Activated B cell treated with CpG ODN at 0.5 μM for 24 hours (primary cell): ENCODE data around the gene DTL. TPM values are rescaled to one million over a fixed set of nuclear protein-coding genes. Genes with fewer than 3 reads are reported as not detected.
"Not testable (repeated sequence)": the region's sequence is repeated elsewhere in the genome, so short reads cannot be mapped to it uniquely, and the experiment has no call there.

Experiments
- ATAC-seq: fragments of 200-7000 bp; cut with Tn5 transposase; one replicate; pipeline ENCODE4 v1.10.0; 2021; ENCODE audit warnings: low read depth, mild to moderate bottlenecking, moderate library complexity
- CTCF ChIA-PET: fragments of 350-600 bp; sonication (Branson Sonifier 250); formaldehyde crosslinking; loops from one replicate; lab custom pipeline; 2021; ENCODE audit warnings: antibody characterized with exemption; lab: Charles Lee
- POLR2A ChIA-PET: fragments of 350-600 bp; sonication (Branson Sonifier 250); formaldehyde crosslinking; loops from one replicate; lab custom pipeline; 2021; ENCODE audit warnings: antibody characterized with exemption; lab: Charles Lee
- DNase-seq: peaks from one replicate; pipeline ENCODE4 v3.0.0; 2022
- H3K27ac Mint-ChIP-seq: one replicate; pipeline ENCODE4 v1.8.0; 2020; ENCODE audit warnings: mixed read lengths
- H3K27me3 Mint-ChIP-seq: one replicate; pipeline ENCODE4 v1.8.0; 2021; ENCODE audit warnings: mixed read lengths
- H3K36me3 Mint-ChIP-seq: one replicate; pipeline ENCODE4 v1.8.0; 2021; ENCODE audit warnings: low read depth, mixed read lengths
- H3K4me1 Mint-ChIP-seq: one replicate; pipeline ENCODE4 v1.8.0; 2021; ENCODE audit warnings: mixed read lengths
- H3K4me3 Mint-ChIP-seq: one replicate; pipeline ENCODE4 v1.8.0; 2020; ENCODE audit warnings: mild to moderate bottlenecking, mixed read lengths
- H3K9me3 Mint-ChIP-seq: one replicate; pipeline ENCODE4 v1.8.0; 2020; ENCODE audit warnings: mixed read lengths
- intact Hi-C: fragments of 100-400 bp; cut with micrococcal nuclease; formaldehyde crosslinking; loops from one replicate; pipeline ENCODE4 v1.15.1; 2024
- total RNA-seq: library from RNA; stranded (reverse); gene quantifications from 2 replicates; pipeline ENCODE4 v1.2.3, GENCODE V29; 2022
- TF ChIP-seq, protein P1 (sequence below): fragments of 200-600 bp; IDR thresholded peaks from one replicate; pipeline ENCODE4 v1.8.0; 2022; ENCODE audit warnings: antibody characterized with exemption, mild to moderate bottlenecking

DTL gene
- total RNA-seq, 1 donor from 2014 or later = 5.0 TPM

DNA sequence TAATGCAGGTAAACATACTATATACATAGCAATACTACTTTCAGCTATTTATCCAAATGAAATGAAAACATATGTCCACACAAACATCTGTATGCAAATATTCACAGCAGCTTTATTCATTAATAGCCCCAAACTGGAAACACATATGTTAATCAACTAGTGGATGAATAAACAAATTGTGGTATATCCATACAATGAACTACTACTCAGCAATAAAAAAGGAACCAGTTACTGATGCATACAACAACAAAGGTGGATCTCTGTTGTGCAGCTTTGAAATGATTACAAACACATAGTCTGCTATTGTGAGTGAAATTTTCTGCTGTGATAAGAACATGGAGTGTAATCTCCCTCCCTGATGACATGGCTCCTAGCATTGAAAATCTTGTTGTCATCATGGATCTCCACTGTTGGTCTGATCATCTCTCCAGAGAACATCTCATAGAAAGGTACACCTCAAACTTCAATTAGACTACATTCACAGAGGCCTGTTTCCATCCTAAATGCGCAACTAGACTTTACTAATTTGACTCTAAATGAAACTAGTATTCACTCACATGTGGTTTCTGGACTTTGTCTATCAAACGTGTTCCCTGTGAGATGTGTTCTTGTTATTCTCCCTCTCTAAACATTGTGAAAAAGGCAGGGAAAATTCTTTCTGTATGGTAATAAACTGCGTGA is 10.9 kb upstream of the DTL start:
- DNase-seq = no peak
- no peak overlapping the region for H3K27ac Mint-ChIP-seq
- peaks cover 5% of the 10 kb centered on the region for H3K4me1 Mint-ChIP-seq
- TF ChIP-seq, protein P1, sequence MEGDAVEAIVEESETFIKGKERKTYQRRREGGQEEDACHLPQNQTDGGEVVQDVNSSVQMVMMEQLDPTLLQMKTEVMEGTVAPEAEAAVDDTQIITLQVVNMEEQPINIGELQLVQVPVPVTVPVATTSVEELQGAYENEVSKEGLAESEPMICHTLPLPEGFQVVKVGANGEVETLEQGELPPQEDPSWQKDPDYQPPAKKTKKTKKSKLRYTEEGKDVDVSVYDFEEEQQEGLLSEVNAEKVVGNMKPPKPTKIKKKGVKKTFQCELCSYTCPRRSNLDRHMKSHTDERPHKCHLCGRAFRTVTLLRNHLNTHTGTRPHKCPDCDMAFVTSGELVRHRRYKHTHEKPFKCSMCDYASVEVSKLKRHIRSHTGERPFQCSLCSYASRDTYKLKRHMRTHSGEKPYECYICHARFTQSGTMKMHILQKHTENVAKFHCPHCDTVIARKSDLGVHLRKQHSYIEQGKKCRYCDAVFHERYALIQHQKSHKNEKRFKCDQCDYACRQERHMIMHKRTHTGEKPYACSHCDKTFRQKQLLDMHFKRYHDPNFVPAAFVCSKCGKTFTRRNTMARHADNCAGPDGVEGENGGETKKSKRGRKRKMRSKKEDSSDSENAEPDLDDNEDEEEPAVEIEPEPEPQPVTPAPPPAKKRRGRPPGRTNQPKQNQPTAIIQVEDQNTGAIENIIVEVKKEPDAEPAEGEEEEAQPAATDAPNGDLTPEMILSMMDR = no peak
- peaks cover 2% of the 10 kb centered on the region for H3K9me3 Mint-ChIP-seq
- CTCF ChIA-PET = interaction anchor here (0.6 kb wide), 1 partner anchor 619 kb away, joined by 3 read pairs; no protein-coding TSS in a partner anchor
- no peak overlapping the region for H3K4me3 Mint-ChIP-seq
- H3K27me3 Mint-ChIP-seq = no peaks in the 10 kb centered on the region
- POLR2A ChIA-PET = no interaction called here
- intact Hi-C loops = no loop called here
- ATAC-seq = no peak
- peaks cover 25% of the 10 kb centered on the region for H3K36me3 Mint-ChIP-seq

DNA sequence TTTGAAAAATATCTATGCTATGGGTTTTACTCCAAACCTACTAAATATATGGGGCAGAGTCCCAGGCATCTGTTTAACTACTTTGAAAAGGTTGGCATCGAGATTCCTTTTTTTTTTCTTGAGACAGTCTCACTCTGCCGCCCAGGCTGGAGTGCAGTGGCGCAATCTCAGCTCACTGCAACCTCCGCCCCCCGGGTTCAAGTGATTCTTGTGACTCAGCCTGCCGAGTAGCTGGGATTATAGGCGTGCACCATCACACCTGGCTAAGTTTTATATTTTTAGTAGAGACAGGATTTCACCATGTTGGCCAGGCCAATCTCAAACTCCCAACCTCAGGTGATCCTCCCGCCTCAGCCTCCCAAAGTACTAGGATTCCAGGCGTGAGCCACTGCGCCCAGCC is 7.8 kb upstream of the DTL start:
- H3K9me3 Mint-ChIP-seq, H3K4me3 Mint-ChIP-seq, H3K27ac Mint-ChIP-seq, intact Hi-C loops, CTCF ChIA-PET, ATAC-seq, POLR2A ChIA-PET, DNase-seq, H3K27me3 Mint-ChIP-seq: not testable (repeated sequence)
- H3K4me1 Mint-ChIP-seq = peaks cover 30% of the 10 kb centered on the region
- peaks cover 32% of the 10 kb centered on the region for H3K36me3 Mint-ChIP-seq

DNA sequence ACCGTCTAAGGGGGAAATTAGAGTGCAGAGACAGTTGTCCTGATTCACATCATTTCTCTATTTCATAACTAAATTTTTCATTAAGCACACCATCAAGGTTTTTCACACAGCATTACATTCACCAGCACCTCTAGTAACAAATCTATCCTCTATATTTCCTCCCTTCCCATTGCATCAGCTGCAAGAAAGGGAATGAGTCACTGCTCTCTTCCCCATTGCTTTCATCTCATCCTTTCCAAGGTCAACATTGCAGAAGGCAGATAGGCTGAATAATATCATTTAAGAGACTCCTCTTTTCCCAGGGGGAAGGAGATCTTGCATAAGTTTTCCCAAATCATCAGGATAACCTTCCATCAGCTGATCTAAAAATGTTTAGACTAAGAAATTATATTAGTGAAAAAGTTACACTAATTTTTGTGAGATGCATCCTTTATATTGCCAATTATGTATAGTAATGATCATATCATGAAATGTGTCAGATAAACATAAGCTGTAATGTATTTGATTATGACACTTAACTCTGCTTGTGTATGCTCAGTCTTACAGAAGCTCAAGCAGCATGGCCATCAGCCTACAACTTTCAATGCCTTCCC is 4.5 kb upstream of the DTL start:
- intact Hi-C loops = loop anchor here (10.0 kb wide), 2 partner anchors 764 to 984 kb away; partner anchors contain the start of genes ANGEL2, NSL1 and TATDN3
- Mint-ChIP-seq H3K4me3 (no peak overlapping the region), H3K4me1 (peaks cover 55% of the 10 kb centered on the region), H3K27ac (no peak overlapping the region), H3K9me3 (no peaks in the 10 kb centered on the region), H3K36me3 (peaks cover 23% of the 10 kb centered on the region), H3K27me3 (no peaks in the 10 kb centered on the region)
- DNase-seq = no peak
- ChIA-PET POLR2A (no interaction called here), CTCF (interaction anchor here (0.7 to 0.9 kb wide), 2 partner anchors 12 to 350 kb away, joined by 3 to 5 read pairs; no protein-coding TSS in a partner anchor)
- no peak for ATAC-seq
- TF ChIP-seq, protein P1 = no peak

DNA sequence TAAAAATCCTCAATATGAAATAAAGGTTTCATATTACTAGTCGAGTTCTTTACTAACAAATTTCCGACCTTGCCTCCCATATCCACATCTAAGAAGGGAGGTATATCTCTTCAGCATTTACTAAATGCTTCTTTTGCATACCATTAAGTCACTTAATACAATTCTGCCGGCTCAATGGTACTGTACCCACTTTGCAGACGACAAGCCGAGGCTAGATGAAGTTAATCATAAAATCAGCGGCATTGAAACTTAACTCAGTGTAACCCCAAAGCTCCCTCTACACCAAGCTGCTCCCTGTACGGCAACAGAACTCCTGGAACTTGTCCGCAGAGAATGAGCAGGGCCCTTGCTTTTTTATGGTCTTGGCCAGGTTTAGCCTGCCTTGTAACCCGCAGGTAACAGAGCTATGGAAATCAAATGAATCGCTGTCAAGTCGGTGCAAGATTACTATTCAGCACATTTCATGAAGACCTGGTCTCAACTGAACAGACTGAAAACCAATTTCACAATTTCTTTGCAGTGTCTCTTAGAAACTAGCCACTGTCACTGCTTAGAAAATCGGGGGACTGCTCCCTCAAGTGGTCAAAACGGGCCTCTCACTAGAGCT is 929 bp upstream of the DTL start:
- ChIA-PET POLR2A (interaction anchor here (0.7 to 2.5 kb wide), 14 partner anchors 10 to 823 kb away, joined by 3 to 26 read pairs (median 6); partner anchors contain the start of genes FLVCR1, NEK2, PPP2R5A and SLC30A1), CTCF (interaction anchor here (0.7 to 3.1 kb wide), 19 partner anchors 15 to 757 kb away, joined by 3 to 44 read pairs (median 4); partner anchors contain the start of genes NSL1 and PACC1)
- TF ChIP-seq, protein P1 = no peak
- H3K27me3 Mint-ChIP-seq = no peaks in the 10 kb centered on the region
- H3K4me1 Mint-ChIP-seq = peaks cover 61% of the 10 kb centered on the region
- H3K4me3 Mint-ChIP-seq = peak overlapping the region; percentile 99
- no peak for ATAC-seq
- H3K27ac Mint-ChIP-seq = peak overlapping the region; percentile 99
- no peaks in the 10 kb centered on the region for H3K9me3 Mint-ChIP-seq
- no peak for DNase-seq
- peaks cover 21% of the 10 kb centered on the region for H3K36me3 Mint-ChIP-seq
- intact Hi-C loops = loop anchor here (1.0 to 10.0 kb wide), 14 partner anchors 22 to 980 kb away; partner anchors contain the start of genes ANGEL2, ATF3, LPGAT1 and NSL1

DNA sequence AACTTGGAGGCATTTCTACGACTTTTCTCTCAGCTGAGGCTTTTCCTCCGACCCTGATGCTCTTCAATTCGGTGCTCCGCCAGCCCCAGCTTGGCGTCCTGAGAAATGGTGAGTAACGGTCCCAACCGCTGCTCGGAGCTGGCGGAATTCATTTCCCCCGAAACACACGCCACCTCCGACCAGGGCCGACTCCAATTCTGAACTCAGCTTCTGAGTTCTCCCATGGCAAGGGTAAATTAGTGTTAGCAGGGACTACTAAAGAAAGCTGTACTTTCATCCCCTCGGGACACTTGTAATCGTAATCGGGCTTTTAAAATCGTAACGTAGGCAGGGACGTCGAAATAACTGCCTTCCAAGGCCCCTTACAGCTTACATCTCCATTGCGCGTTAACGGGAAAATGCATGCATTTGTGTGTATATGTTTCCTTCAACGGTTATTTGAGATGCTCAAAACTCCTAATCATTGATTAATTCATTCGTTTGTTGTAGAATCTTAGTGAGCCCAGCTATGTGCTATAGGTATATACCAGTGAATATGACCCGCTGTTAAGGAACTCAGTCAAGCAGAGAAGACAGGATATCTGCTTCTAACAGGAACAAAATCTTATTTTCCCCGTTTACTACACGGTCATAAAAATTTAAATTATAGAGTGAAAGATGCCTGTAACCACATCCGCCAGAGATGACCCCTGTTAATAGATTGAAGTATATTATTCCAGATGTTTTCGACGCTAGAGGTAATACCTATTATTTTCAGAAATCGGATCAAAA is 472 bp downstream of the DTL start:
- Mint-ChIP-seq H3K27me3 (no peaks in the 10 kb centered on the region), H3K4me1 (peaks cover 52% of the 10 kb centered on the region), H3K36me3 (peaks cover 17% of the 10 kb centered on the region), H3K27ac (peak overlapping the region; percentile 99), H3K9me3 (no peaks in the 10 kb centered on the region), H3K4me3 (peak overlapping the region; percentile 99)
- no peak for ATAC-seq
- intact Hi-C loops = loop anchor here (1.0 to 10.0 kb wide), 14 partner anchors 24 to 979 kb away; partner anchors contain the start of genes ANGEL2, ATF3, LPGAT1 and NSL1
- POLR2A ChIA-PET = interaction anchor here (0.5 to 2.5 kb wide), 16 partner anchors 9 to 968 kb away, joined by 3 to 26 read pairs (median 6); partner anchors contain the start of genes FLVCR1, NEK2, PPP2R5A and SLC30A1
- DNase-seq = no peak
- CTCF ChIA-PET = interaction anchor here (0.7 to 3.1 kb wide), 17 partner anchors 23 to 978 kb away, joined by 3 to 44 read pairs (median 5); partner anchors contain the start of gene NSL1
- TF ChIP-seq, protein P1 = no peak
